H1 (cell line): ENCODE results near the gene SLC39A9. TPM values are rescaled to one million over a fixed set of nuclear protein-coding genes. Genes with fewer than 3 reads are reported as not detected.

Experiments
- GABPA ChIP-seq: IDR thresholded peaks from 2 replicates; pipeline ENCODE4 v1.6.1; 2011; ENCODE audit warnings: mild to moderate bottlenecking, low read length, moderate library complexity, borderline replicate concordance; ENCODE audit not compliant: insufficient read depth
- NANOG ChIP-seq: IDR thresholded peaks from 2 replicates; pipeline ENCODE4 v1.6.1; 2011; ENCODE audit warnings: low read length, low read depth, mild to moderate bottlenecking, inconsistent platforms; ENCODE audit not compliant: insufficient read depth, poor library complexity, severe bottlenecking
- polyA plus RNA-seq, 7 experiments: library from polyadenylated mRNA; depleted of rRNA in 3 of 7; stranded (reverse) in 5 of 7; unstranded in 2 of 7; fragments of >200 nt in 5 of 7; fragments of 200-250 nt in 2 of 7; gene quantifications; 1 replicate in 5 of 7; 2 replicates in 1 of 7; 4 replicates in 1 of 7; pipeline versions ENCODE4 v1.2.1 to v1.2.3, GENCODE V29; 2011 to 2013; ENCODE audit warnings: missing spikeins in 2 of 7, mixed read lengths in 2 of 7
- total RNA-seq: library from RNA; stranded (reverse); fragmentation: NEBNext Ultra II Directional; extraction: Animal tissue kit (Norgen Biotek cat#: 25700); gene quantifications from 2 replicates; pipeline ENCODE4 v1.2.1, GENCODE V29; 2021
- TF ChIP-seq, protein P1 (sequence below): IDR thresholded peaks from 2 replicates; pipeline ENCODE4 v1.6.1; 2012; ENCODE audit warnings: inconsistent platforms
- TF ChIP-seq, protein P2 (sequence below): IDR thresholded peaks from 2 replicates; pipeline ENCODE4 v1.6.1; 2011; ENCODE audit warnings: low read length, improper control_type of control experiment

The SLC39A9 gene
- total and polyA plus RNA-seq, 2 of the 8 experiments (the other 6 are each of a cell fraction or from before 2014, with no cell fraction given): 31.0 to 44.2 TPM

DNA sequence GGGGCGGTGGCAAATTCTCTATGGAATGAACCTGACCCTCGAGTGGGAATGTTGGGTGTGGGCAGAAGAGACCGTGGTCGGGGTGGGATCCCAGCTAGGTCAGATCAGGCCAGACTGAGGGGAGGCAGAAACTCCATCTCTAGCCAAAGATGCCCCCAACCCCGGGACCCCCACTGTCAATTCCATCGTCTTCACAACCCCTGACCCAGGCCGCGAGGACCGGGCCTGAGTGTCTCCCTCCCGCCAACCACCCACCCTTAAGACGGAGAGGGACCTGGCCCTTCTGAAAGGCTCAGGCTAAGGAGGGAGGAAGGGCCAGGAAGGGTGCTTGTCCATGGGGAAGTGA lies 86.8 kb downstream of the SLC39A9 start (continued):
- no peak for TF ChIP-seq GABPA
- TF ChIP-seq NANOG: no peak
- TF ChIP-seq, protein P1, sequence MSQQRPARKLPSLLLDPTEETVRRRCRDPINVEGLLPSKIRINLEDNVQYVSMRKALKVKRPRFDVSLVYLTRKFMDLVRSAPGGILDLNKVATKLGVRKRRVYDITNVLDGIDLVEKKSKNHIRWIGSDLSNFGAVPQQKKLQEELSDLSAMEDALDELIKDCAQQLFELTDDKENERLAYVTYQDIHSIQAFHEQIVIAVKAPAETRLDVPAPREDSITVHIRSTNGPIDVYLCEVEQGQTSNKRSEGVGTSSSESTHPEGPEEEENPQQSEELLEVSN: no peak
- TF ChIP-seq, protein P2, sequence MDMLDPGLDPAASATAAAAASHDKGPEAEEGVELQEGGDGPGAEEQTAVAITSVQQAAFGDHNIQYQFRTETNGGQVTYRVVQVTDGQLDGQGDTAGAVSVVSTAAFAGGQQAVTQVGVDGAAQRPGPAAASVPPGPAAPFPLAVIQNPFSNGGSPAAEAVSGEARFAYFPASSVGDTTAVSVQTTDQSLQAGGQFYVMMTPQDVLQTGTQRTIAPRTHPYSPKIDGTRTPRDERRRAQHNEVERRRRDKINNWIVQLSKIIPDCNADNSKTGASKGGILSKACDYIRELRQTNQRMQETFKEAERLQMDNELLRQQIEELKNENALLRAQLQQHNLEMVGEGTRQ: no peak
